Lower leg skin (tissue), 3 donors: ENCODE measurements around the gene FOXL1.

Experiments used
- CTCF ChIP-seq, 3 donors: fragments of 450-650 bp; IDR thresholded peaks; one replicate each; pipeline ENCODE4 v1.5.1; 2016; ENCODE audit warnings: antibody characterized with exemption in 3 of 3, mild to moderate bottlenecking in 3 of 3, moderate library complexity in 2 of 3
- POLR2A ChIP-seq, 2 donors: fragments of 450-650 bp; IDR thresholded peaks; one replicate each; pipeline ENCODE4 v1.6.1; 2016 to 2017; ENCODE audit warnings: antibody characterized with exemption in 2 of 2, mild to moderate bottlenecking in 1 of 2, moderate library complexity in 1 of 2

GRCh38 chr16:86536621-86537020, 41.7 kb upstream of the FOXL1 start:
- TF ChIP-seq CTCF (IDR thresholded peaks at IDR 0.05) (no peak), POLR2A (IDR thresholded peaks at IDR 0.05) (no peak)
